GM18519 (cell line): ENCODE measurements around the gene C6orf15.
"Not testable (repeated sequence)": the region's sequence is repeated elsewhere in the genome, so short reads cannot be mapped to it uniquely, and the experiment has no call there.

Experiments used
- ATAC-seq: cut with Tn5 transposase; IDR thresholded peaks from one replicate; pipeline ENCODE4 v1.9.1; 2021; ENCODE audit warnings: mild to moderate bottlenecking, moderate library complexity; ENCODE audit not compliant: unreplicated experiment, low FRiP score

Gene C6orf15

GRCh38 chr6:31074401-31074800, 38.0 kb downstream of the C6orf15 start:
- no peak for ATAC-seq

- no peak for ATAC-seq
These were observed 41.6 kb downstream of the C6orf15 start for GRCh38 chr6:31070711-31071197.

GRCh38 chr6:31068669-31069340, 43.6 kb downstream of the C6orf15 start:
- no peak for ATAC-seq

- ATAC-seq: not testable (repeated sequence)
These were observed 44.3 kb downstream of the C6orf15 start for GRCh38 chr6:31067891-31068668.

- ATAC-seq: not testable (repeated sequence)
These were observed 45.3 kb downstream of the C6orf15 start for GRCh38 chr6:31067028-31067427.

- no peak for ATAC-seq
These were observed 46.8 kb downstream of the C6orf15 start for GRCh38 chr6:31065556-31065955.

GRCh38 chr6:31063906-31064435, 48.4 kb downstream of the C6orf15 start:
- ATAC-seq: no peak
